IPS DF 6.9 (cell line): ENCODE measurements around the gene CLCN5.

Source experiments
- DNase-seq: peaks from one replicate; pipeline ENCODE4 v3.0.0-alpha.2; 2013; ENCODE audit warnings: low read depth, low spot score
- H3K27ac ChIP-seq: one replicate; pipeline ENCODE4 v1.5.1; 2013; ENCODE audit warnings: low read length, control low read depth
- H3K27me3 ChIP-seq: 2 replicates; pipeline ENCODE4 v1.6.1; 2013; ENCODE audit warnings: mild to moderate bottlenecking, low read length; ENCODE audit not compliant: control insufficient read depth, insufficient read depth
- H3K36me3 ChIP-seq: 2 replicates; pipeline ENCODE4 v1.6.1; 2013; ENCODE audit warnings: low read length; ENCODE audit not compliant: control insufficient read depth, insufficient read depth
- H3K4me1 ChIP-seq: 2 replicates; pipeline ENCODE4 v1.6.1; 2013; ENCODE audit warnings: low read length; ENCODE audit not compliant: control insufficient read depth, insufficient read depth
- H3K4me3 ChIP-seq: 2 replicates; pipeline ENCODE4 v1.5.1; 2013; ENCODE audit warnings: mild to moderate bottlenecking, low read length
- H3K9me3 ChIP-seq: 2 replicates; pipeline ENCODE4 v1.6.1; 2013; ENCODE audit warnings: low read length, inconsistent platforms; ENCODE audit not compliant: control insufficient read depth, insufficient read depth
- WGBS: extraction: QIAGEN DNeasy Blood & Tissue Kit; methylation state at CpG from one replicate; pipeline ENCODE4 v1.1.7; 2013; ENCODE audit warnings: mixed read lengths, missing lambda C conversion rate; ENCODE audit not compliant: insufficient read length, insufficient coverage; 5-methylcytosine and 5-hydroxymethylcytosine counted together

CLCN5 gene

DNA sequence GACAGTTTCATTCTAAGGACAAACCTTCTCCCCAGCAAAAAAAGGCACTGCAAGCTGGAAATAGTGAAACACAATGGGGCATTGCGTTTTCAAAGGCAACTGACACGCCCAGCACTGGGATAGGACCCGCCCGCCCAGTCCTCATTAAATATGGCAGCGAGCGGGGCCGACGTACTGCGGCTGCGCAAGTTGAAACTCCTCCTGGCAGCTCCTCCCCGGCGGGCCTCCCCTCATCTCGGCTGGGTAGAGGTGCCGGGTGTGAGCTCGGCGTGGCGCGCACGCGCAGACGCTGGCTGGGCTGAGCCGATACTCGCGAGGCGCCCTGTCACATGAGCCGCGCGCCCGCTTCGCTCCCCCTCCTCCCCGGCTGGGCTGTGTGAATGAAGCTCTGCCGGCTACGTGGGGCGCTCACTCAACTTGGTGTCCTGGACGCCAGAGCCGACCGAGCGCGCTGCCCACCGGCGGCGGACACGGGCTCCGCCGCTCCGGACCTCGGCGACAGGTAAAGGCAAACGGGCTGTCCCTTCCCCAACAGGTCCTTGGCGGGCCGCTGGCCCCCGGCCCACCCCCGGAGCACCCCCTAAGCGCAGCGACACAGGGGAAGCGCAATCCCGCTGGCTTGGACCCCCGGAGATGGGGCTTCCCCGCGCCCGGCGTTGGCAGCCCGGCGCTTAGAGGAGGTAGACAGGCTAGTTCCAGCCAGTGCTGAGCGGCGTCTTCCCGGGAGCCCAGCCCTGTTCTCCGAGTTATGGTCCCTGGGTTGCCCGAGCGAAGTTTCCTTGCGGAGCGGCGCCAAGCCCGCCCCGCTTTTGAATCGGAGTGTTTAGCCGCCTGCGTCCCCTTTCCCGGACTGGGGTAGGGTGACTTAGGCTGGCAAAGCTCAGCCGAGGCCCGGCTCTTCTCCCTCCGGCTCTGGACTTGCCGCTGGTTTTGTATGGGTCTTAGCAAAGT, at the start of gene CLCN5:
Gene CLCN5, plus strand, starts transcription at position 306 of the 951 bp plus-strand sequence. CDS start 2,703 bp downstream, outside the sequence.
- peaks cover 2% of the 10 kb centered on the region; the same call in 1 of the 2 replicates for H3K27me3 ChIP-seq
- no CpG with 5 or more reads among the region's 83 CpGs for WGBS
- no peaks in the 10 kb centered on the region for H3K4me1 ChIP-seq
- H3K27ac ChIP-seq = no peak within 1 kb of the TSS
- H3K36me3 ChIP-seq = no peaks in the 10 kb centered on the region; the same call in 1 of the 2 replicates
- H3K4me3 ChIP-seq = peak within 1 kb of the TSS; percentile 66
- DNase-seq = peak; percentile 60
- no peaks in the 10 kb centered on the region for H3K9me3 ChIP-seq

DNA sequence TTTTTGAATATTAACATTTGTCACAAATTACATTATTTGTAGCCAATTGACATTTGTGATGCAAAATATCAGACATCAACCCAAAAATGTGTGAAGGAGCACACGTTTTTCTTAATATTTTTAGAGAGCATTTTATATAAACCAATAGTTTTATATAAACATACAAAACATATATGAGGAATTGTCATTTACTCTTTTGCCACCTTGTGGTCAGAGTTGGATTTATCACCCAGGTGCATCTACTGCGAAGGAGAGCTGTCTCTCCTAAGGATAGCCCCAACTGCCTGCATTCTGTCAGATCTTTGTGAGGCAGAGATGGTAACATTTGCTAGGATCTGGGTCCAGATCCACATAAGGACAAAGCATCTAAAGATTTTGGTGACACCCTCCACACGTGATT, 45.6 kb upstream of the CLCN5 start:
- DNase-seq = no peak

DNA sequence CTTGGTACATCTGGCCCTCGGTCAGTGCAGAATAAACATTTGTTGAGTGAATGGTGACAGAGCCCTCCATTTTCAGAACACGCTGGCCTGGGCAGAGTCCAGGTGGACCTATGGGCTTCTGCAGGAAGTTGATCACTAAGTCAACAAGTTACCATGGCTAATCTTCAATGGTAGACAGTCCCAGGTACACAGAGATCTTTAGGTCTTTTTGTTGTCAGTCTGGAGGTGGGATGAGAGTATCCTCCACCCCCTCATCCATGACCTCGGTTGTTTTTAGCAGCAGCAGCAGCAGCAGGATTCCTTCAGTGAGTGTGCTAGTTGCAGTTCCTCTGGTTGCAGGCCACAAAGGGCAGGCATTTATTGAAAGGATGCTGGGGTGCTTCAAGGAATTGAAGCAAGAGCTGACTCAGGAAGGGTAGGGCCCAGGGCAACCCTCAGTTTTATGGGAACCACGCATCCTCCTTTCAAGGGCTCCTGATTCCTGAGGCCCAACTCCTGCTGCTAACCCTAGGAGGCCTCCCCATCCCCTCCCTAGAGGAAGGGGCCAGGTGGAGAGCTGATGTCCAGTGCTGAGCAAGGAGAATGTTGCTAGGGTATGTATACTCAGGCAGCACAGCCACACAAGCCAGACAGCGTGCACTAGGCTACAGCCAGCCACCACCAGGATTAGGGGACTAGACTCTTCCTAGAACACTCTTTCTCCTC, 44.8 kb upstream of the CLCN5 start:
- Histone ChIP-seq H3K4me1 (no peaks in the 10 kb centered on the region), H3K27ac (no peak overlapping the region), H3K27me3 (no peaks in the 10 kb centered on the region), H3K36me3 (no peaks in the 10 kb centered on the region), H3K4me3 (no peak overlapping the region), H3K9me3 (no peaks in the 10 kb centered on the region)
- WGBS = no CpG with 5 or more reads among the region's 5 CpGs
- no peak for DNase-seq

More for the DNA sequence above, 45.6 kb upstream of the CLCN5 start:
- no peak overlapping the region for H3K27ac ChIP-seq
- no peaks in the 10 kb centered on the region for H3K9me3 ChIP-seq
- no CpG with 5 or more reads among the region's 3 CpGs for WGBS
- H3K4me3 ChIP-seq = no peak overlapping the region
- H3K27me3 ChIP-seq = no peaks in the 10 kb centered on the region
- no peaks in the 10 kb centered on the region for H3K36me3 ChIP-seq
- no peaks in the 10 kb centered on the region for H3K4me1 ChIP-seq

DNA sequence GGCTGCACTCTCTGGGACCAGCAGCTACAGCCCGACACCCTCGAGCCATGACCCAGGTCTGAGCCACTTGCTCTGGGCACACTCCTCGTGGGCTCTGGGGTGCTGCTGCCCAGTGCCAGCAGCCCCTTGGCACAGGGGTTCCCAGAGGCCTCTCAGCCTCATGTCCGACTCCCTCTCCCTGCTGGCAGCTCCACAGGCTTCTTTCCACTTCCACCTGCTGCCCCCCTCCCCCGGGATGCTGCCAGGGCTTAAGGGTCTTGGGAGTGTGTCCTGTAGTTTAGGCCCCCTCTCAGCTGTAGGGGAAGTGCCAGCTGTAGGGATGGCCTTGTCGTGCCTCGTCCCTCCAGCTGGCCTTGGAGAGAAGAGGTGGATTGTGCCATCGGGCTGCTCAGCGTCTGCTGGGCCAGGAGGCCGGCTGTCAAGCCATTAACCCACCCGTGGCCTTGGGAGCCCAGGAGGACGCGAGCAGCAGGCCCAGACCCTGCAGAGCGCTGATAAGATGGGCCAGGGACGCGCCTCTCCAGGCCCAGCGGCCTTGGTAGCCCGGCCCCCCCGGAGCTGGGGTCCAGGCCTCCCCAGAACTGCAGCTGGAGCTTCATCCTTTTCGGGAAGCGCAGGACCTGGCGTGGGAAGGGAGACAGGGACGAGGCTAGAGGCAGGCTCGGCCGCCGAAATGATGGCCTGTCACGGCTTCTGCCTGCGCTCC, 44.1 kb upstream of the CLCN5 start:
- Histone ChIP-seq H3K36me3 (no peaks in the 10 kb centered on the region), H3K4me3 (peak overlapping the region; percentile 82; the same call in 1 of the 2 replicates), H3K27ac (no peak overlapping the region), H3K27me3 (no peaks in the 10 kb centered on the region), H3K9me3 (no peaks in the 10 kb centered on the region), H3K4me1 (no peaks in the 10 kb centered on the region)
- no peak for DNase-seq
- WGBS = no CpG with 5 or more reads among the region's 28 CpGs

DNA sequence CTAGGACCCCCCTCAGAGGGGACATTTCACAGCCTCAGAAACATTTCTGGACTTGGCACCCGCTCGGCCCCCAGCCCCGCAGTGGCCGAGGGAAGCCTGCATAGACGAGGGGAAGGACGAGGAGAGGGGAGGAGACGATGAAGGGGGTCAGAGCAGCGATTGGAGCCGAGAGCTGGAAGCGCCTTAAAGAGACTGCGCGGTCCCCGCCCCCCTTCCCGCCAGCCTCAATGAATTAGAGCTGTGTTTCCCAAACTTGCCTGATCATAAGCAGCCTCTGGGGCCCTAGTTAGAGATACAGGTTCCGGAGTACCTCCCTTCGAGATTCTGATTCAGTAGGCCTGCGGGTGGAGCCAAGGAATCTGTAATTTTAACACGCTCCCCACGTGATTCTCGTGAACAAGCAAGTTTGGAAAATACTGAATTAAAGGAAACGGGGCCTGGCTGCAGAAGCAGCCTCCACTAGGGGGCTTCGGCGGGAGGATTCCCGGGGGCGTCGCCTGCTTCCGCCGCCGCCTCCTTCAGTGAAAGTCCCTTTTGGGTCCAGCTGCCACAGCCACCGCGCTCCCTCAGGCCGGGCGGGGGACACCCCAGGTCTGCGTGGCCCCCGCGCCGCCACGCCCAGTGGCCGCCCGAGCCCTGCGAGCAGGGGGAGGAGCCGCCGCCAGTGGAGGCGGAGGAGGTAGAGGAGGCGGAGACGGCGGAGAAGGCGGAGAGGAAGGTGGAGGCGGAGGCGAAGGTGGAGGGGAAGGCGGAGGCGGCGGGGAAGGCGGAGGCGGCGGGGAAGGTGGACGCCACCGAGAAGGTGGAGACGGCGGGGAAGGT, 43.4 kb upstream of the CLCN5 start, which contains the start of gene USP27X:
Gene USP27X, plus strand, starts transcription at position 651 of the 822 bp plus-strand sequence. CDS start 824 bp downstream, outside the sequence.
- H3K27me3 ChIP-seq = no peaks in the 10 kb centered on the region
- no peaks in the 10 kb centered on the region for H3K9me3 ChIP-seq
- peak within 1 kb of the TSS; percentile 82 for H3K4me3 ChIP-seq
- H3K4me1 ChIP-seq = no peaks in the 10 kb centered on the region
- no peak within 1 kb of the TSS for H3K27ac ChIP-seq
- H3K36me3 ChIP-seq = no peaks in the 10 kb centered on the region
- WGBS = no CpG with 5 or more reads among the region's 60 CpGs
- peak; percentile 25 for DNase-seq

DNA sequence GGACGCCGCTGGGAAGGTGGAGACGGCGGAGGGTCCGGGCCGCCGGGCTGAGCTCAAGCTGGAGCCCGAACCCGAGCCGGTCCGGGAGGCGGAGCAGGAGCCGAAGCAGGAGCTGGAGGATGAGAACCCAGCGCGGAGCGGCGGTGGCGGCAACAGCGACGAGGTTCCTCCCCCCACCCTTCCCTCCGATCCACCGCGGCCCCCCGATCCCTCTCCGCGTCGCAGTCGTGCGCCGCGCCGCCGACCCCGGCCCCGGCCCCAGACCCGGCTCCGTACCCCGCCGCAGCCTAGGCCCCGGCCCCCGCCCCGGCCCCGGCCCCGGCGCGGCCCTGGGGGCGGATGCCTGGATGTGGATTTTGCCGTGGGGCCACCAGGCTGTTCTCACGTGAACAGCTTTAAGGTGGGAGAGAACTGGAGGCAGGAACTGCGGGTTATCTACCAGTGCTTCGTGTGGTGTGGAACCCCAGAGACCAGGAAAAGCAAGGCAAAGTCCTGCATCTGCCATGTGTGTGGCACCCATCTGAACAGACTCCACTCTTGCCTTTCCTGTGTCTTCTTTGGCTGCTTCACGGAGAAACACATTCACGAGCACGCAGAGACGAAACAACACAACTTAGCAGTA, 42.6 kb upstream of the CLCN5 start:
- Histone ChIP-seq H3K27ac (no peak overlapping the region), H3K4me3 (peak overlapping the region; percentile 82), H3K27me3 (no peaks in the 10 kb centered on the region), H3K4me1 (no peaks in the 10 kb centered on the region), H3K36me3 (no peaks in the 10 kb centered on the region), H3K9me3 (no peaks in the 10 kb centered on the region)
- no peak for DNase-seq
- WGBS = no CpG with 5 or more reads among the region's 55 CpGs

DNA sequence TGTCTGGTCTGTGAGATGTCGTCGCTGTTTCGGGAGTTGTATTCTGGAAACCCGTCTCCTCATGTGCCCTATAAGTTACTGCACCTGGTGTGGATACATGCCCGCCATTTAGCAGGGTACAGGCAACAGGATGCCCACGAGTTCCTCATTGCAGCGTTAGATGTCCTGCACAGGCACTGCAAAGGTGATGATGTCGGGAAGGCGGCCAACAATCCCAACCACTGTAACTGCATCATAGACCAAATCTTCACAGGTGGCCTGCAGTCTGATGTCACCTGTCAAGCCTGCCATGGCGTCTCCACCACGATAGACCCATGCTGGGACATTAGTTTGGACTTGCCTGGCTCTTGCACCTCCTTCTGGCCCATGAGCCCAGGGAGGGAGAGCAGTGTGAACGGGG, 41.7 kb upstream of the CLCN5 start:
- Histone ChIP-seq H3K36me3 (no peaks in the 10 kb centered on the region), H3K27me3 (no peaks in the 10 kb centered on the region), H3K9me3 (no peaks in the 10 kb centered on the region), H3K4me1 (no peaks in the 10 kb centered on the region), H3K4me3 (no peak overlapping the region), H3K27ac (no peak overlapping the region)
- DNase-seq = no peak
- WGBS = no CpG with 5 or more reads among the region's 12 CpGs

DNA sequence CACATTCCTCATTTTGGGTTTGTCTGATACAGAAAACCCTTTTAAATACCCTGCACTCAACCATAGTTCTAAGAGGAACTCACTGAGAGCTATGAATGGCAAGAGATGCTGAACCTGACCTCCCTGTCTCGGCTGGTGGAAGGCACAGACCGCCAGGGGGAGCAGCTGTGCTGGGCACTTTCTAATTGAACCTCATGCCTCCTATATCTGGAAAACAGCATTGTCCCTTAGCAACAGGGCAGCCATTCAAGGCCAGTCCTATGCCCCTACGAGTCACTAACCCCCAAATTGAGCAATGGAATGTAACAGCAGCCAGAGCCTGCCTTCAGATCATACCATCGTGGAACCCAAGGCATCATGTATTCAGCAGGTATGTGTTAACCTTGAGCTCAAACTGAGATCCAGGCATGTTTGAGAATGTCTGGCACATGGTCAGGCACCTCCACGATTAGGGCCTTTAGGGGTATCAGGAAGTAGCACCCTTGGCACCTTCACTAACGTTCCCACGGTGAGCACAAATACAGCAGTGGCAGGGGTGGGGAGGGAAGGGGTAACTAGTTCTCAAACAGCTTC, 38.0 kb upstream of the CLCN5 start:
- peak; percentile 22 for DNase-seq
- no peaks in the 10 kb centered on the region for H3K27me3 ChIP-seq

DNA sequence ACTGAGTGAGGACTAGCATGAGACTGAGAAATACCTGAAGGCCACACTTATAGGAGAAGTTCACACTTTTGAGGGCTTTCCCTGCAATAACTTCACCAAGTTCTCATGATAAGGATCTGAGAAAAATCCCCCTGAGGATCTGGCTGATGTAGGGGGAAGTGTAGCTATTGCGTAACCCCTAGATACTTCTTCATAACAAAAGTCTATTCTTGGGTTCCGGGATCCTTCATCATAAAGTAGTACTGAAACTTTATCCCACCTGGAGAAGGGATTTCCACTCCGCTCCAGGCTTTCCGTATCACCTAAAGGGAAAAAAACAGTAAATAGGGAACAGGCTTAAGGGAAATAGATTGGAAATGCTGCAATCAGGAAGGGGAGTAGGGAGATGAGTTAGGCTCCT, 29.9 kb upstream of the CLCN5 start:
- no peaks in the 10 kb centered on the region for H3K36me3 ChIP-seq
- H3K27ac ChIP-seq = no peak overlapping the region
- H3K4me3 ChIP-seq = no peak overlapping the region
- no CpG with 5 or more reads among the region's 4 CpGs for WGBS
- H3K9me3 ChIP-seq = no peaks in the 10 kb centered on the region
- H3K4me1 ChIP-seq = no peaks in the 10 kb centered on the region
- no peaks in the 10 kb centered on the region for H3K27me3 ChIP-seq
- no peak for DNase-seq

More for the DNA sequence above, 38.0 kb upstream of the CLCN5 start:
- H3K9me3 ChIP-seq = no peaks in the 10 kb centered on the region
- no peak overlapping the region for H3K27ac ChIP-seq
- no peaks in the 10 kb centered on the region for H3K36me3 ChIP-seq
- no peaks in the 10 kb centered on the region for H3K4me1 ChIP-seq
- no CpG with 5 or more reads among the region's 7 CpGs for WGBS
- no peak overlapping the region for H3K4me3 ChIP-seq
